Measurements from ENCODE around the gene CNOT2.

- no peak for TF ChIP-seq CREM (CRISPR knock-in tag; IDR thresholded peaks at IDR 0.05)
- TF ChIP-seq, protein P1, sequence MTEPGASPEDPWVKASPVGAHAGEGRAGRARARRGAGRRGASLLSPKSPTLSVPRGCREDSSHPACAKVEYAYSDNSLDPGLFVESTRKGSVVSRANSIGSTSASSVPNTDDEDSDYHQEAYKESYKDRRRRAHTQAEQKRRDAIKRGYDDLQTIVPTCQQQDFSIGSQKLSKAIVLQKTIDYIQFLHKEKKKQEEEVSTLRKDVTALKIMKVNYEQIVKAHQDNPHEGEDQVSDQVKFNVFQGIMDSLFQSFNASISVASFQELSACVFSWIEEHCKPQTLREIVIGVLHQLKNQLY (CRISPR knock-in tag; IDR thresholded peaks at IDR 0.05) = no peak
- TF ChIP-seq ZNF232 (CRISPR knock-in tag; IDR thresholded peaks at IDR 0.05) = no peak
- no peak for TF ChIP-seq MYBL2 (CRISPR knock-in tag; IDR thresholded peaks at IDR 0.05)
- no peak for TF ChIP-seq CTCF (IDR thresholded peaks at IDR 0.05)
- TF ChIP-seq, protein P2, sequence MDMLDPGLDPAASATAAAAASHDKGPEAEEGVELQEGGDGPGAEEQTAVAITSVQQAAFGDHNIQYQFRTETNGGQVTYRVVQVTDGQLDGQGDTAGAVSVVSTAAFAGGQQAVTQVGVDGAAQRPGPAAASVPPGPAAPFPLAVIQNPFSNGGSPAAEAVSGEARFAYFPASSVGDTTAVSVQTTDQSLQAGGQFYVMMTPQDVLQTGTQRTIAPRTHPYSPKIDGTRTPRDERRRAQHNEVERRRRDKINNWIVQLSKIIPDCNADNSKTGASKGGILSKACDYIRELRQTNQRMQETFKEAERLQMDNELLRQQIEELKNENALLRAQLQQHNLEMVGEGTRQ (CRISPR knock-in tag; IDR thresholded peaks at IDR 0.05) = no peak
- TF ChIP-seq MXD4 (CRISPR knock-in tag; IDR thresholded peaks at IDR 0.05; ENCODE audit: borderline replicate concordance) = no peak
- no peak for TF ChIP-seq GRHL2 (CRISPR knock-in tag; IDR thresholded peaks at IDR 0.05; ENCODE audit: insufficient replicate concordance, severe bottlenecking)
- TF ChIP-seq, protein P3, sequence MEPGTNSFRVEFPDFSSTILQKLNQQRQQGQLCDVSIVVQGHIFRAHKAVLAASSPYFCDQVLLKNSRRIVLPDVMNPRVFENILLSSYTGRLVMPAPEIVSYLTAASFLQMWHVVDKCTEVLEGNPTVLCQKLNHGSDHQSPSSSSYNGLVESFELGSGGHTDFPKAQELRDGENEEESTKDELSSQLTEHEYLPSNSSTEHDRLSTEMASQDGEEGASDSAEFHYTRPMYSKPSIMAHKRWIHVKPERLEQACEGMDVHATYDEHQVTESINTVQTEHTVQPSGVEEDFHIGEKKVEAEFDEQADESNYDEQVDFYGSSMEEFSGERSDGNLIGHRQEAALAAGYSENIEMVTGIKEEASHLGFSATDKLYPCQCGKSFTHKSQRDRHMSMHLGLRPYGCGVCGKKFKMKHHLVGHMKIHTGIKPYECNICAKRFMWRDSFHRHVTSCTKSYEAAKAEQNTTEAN (CRISPR knock-in tag; IDR thresholded peaks at IDR 0.05) = no peak
- TF ChIP-seq SMAD4 (CRISPR knock-in tag; IDR thresholded peaks at IDR 0.05) = no peak
Measured at GRCh38 chr12:70217416-70217815, 25.8 kb upstream of the CNOT2 start.
